GM19099 (cell line): Measurements from ENCODE around the gene DCDC1.

Experiments used
- POLR2A ChIP-seq: IDR thresholded peaks from 3 replicates; pipeline ENCODE4 v1.6.1; 2011; ENCODE audit warnings: low read depth; ENCODE audit not compliant: insufficient read length; ENCODE audit errors: extremely low read depth

Gene DCDC1

GRCh38 chr11:31267720-31268119, 101.8 kb downstream of the DCDC1 start:
- no peak for TF ChIP-seq POLR2A

DNA sequence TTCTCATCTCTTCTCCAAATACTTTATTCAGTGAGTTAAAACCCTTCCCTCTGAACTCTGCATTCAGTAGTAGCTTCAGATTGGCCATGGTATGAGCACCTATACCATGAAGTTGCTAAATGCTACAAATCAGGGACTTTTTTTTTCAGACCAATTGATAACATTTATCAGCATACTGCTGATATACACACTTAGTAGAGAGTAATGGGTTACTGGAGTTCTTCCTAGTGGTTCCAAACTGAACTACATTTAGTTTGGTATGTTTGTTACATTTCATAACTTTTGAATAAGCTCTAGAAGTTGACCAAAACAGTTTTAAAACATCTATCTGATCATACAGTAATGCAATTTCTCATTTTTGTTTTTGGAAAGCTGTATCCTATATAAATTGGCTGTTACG, 104.7 kb downstream of the DCDC1 start:
- TF ChIP-seq POLR2A: no peak

DNA sequence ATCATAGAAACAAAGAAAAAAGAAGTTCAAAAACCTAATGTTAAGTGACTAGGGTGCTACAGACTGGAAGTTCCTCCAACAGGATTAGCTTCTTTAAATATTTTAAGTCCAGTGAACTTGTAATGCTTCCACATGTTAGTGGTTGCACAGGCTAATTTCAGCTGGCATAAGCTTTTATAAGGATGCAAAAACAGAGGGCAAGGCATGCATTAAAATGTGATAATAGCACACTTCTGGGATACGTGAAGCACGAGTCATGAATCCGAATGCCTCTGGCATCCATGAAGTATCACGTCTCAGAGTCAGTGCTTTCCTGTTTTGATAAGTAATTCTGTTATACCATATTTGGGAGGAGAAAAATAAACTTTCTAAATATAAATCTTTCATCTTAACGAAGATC, 106.8 kb downstream of the DCDC1 start:
- TF ChIP-seq POLR2A: no peak

- TF ChIP-seq POLR2A: no peak
These were observed 109.7 kb downstream of the DCDC1 start for GRCh38 chr11:31259797-31260196.

DNA sequence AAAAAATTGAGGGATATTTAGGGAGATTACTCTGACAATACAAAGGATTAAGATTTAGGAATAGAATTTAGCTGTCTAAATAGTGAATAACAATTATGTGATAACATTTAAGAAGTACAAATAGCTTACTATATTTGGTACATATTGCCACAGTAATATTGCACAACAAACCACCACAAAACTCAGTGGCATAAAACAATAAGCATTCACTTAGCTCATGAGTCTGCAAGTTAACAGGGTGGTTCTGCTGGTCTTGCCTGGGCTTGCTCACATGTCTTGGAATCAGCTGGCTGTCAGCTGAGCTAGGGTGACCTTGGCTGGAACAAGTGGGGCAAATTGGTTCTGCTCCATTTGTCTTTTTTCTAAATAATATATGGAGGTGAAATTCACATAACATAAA, 115.1 kb downstream of the DCDC1 start:
- TF ChIP-seq POLR2A: no peak

- TF ChIP-seq POLR2A: no peak
These were observed 120.8 kb downstream of the DCDC1 start for GRCh38 chr11:31248768-31249167.

DNA sequence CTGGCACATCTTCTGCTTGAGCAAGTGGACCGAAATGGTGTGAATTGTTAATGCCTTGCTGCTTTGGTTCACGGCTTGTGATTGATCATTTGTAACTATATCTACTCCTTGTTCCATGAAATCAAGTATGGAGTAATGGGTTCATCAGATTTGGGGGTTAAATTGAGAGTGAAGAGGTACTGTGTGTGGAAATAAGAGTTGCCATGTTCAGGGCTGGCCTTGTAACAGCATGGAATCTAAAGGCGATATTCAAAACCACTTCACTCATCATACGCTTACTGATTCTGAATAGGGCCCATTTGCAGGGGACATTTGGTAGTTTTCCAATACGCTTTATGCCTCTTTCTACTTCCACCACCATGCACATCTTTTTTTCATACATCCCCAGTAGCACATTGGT, 122.2 kb downstream of the DCDC1 start:
- no peak for TF ChIP-seq POLR2A

DNA sequence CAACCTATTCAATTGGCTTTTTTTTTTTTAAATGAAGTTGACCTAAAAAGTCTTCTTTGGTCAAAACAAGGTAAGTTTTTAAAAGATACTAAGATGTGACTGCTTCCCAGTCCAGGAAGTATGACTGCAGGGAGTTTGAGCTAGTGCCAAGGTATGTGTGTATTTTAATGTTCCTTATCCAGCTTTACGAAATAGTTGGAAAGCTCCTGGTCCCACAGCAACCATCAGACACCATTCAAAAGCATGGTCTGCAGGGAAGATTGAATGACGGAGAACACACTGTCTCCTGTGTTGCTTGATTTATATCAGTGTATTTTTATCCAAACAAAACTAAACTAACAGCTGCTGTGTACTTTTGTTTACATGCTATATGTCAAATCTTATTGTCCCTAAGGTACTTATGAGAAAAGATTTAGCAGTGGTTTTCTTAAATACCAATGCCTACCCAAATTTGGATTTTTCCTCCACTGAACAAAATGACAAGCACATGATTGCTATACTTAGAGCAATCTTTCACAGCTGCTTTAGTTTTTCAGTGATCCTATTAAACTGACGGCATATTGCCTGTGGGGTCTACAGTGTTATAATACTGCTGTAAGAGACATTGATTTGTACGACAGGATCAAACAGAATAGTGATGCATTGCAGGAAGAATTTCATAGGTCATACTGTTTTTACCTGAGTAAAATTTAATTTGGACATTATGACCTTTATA, 122.9 kb downstream of the DCDC1 start:
- TF ChIP-seq POLR2A: no peak

DNA sequence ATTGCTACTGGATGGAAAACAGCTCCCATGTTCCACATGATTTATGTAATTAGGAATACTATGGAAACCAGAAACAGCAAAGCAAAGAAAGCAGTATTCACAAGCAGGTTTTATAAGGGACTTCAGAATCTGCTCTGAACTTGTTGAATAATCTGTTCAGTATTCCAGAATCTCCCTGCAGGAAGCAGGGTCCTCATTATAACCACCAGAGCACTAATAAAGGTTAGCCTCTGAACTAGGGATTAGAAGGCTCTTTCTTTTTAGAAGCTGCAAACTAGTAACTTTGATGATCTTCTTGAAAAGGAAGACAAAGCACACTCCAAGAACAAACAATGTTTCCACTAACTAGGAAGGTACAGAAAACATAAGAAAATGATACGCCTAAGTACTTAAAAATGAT, 125.8 kb downstream of the DCDC1 start:
- TF ChIP-seq POLR2A: no peak

DNA sequence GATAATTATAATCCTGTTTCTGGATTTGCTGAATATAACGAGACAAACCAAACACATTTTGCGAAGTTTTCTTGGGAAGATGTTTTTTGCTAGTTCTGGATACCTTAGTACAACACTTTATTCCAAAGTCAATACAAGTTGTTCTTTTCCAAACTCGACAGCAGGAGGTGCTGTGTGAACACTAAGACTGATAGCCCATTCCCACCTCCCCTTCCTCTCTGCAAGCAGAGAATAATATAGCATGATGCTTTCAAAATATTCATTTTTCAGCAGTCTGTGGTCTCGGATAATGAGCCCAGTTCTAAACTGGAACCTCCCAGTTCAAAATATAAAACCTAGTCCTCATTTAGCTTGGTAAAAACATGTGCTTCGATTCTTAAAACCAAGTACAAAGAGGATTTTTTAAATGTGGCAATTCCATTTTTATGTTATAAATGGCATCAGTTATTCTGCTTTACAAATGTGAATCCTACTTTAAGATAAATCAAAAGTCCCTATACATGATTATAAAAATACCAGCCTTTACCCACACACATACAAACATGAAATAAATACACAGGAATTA, 129.1 kb downstream of the DCDC1 start:
- TF ChIP-seq POLR2A: no peak

- TF ChIP-seq POLR2A: no peak
These were observed 131.4 kb downstream of the DCDC1 start for GRCh38 chr11:31237819-31238760.

- no peak for TF ChIP-seq POLR2A
These were observed 133.4 kb downstream of the DCDC1 start for GRCh38 chr11:31236143-31236542.

DNA sequence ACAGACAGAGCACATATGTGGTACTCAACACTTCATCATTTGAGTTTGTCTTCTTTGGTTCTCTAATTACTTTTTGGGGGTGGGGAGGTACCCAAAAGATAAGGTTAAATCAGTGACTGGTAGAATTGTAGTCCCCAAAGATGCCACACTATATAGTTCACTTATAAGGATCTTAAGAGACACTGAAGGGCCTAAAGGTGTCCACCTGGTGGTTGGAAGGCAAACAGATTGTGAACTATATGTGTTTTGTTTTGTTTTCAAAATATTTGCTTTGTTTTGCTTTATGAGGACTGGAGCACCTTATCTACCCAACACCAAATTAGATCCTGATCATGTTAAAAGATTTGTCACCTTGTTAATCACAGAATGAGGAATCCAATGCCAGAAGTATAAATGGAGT, 136.1 kb downstream of the DCDC1 start:
- TF ChIP-seq POLR2A: no peak

DNA sequence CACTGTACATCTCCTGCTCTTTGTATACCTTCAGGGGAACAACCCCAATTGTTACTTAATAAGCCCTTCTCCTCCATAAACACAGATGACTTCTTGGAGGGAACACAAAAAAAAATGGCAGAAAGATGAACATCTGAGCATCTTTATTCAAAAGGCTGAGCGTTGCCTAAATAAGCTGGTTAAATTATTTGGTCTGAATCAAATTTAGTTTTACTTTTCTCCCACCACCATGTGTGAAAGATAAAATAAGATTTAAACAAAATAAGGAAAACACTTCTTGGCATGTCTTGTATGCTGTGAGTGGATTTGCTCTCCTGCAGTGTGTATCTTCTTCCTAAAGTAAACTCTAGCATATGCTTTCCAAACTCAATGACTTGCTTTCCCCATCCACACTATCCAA, 137.9 kb downstream of the DCDC1 start:
- no peak for TF ChIP-seq POLR2A

DNA sequence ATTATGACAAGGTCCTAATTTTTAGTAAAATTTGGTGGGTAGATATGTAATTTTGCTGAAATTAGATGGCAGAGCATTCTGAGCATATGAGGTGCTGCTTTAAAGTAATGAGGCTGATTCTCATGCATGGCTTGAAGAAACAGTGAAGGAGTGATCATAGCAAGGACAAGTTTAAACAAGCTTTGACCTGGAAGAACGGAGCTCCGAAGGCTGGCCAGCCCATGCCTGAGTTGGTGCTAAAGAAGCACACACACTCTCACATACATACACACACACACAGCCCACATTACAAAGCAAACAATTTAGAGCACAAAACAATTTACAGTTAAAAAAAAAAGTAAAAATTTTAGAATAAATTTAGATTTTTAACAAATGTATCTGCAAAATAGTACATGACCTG, 150.7 kb downstream of the DCDC1 start:
- TF ChIP-seq POLR2A: no peak

DNA sequence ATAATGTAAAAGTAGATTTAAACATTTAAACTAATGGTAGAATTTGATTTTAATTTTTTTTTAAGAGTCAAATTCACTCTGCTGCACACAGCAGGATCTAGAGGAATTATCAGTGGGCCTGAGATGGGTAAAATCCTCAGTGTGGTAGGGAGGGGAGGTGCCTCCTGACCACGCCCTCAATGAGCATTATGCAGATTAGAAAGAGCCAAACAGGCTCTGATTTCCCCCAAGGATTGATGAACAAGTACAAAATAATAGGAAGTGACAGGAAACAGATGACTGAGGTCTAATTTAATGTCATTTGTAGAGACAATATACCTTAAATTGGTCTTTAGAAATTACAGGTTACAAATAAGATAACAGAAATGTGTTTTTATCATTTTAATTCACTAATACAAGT, 155.2 kb downstream of the DCDC1 start:
- no peak for TF ChIP-seq POLR2A
